Testis (tissue), 3 donors: ENCODE data around the gene PAPSS2. TPM values are rescaled to one million over a fixed set of nuclear protein-coding genes. Genes with fewer than 3 reads are reported as not detected.

Experiments used
- DNase-seq: peaks from one replicate; pipeline ENCODE4 v3.0.0-alpha.2; 2019
- H3K27ac ChIP-seq, 2 donors: fragments of 200-600 bp; sonication (generic); one replicate each; pipeline ENCODE4 v1.5.1; 2019
- H3K27me3 ChIP-seq: fragments of 200-600 bp; sonication (generic); one replicate; pipeline ENCODE4 v1.5.1; 2019
- H3K36me3 ChIP-seq: fragments of 200-600 bp; sonication (generic); one replicate; pipeline ENCODE4 v1.5.1; 2017; ENCODE audit warnings: low read depth; ENCODE audit errors: missing control alignments
- H3K4me1 ChIP-seq: fragments of 200-600 bp; sonication (generic); one replicate; pipeline ENCODE4 v1.5.1; 2019
- H3K4me3 ChIP-seq, 2 donors: fragments of 200-600 bp; sonication (generic); one replicate each; pipeline ENCODE4 v1.5.1; 2017 to 2019
- H3K9me3 ChIP-seq: fragments of 200-600 bp; sonication (generic); one replicate; pipeline ENCODE4 v1.5.1; 2017
- POLR2A ChIP-seq: fragments of 450-650 bp; IDR thresholded peaks from one replicate; pipeline ENCODE4 v1.6.1; 2017; ENCODE audit warnings: antibody characterized with exemption, mild to moderate bottlenecking, moderate library complexity
- WGBS, 2 donors: methylation state at CpG; one replicate each; pipeline ENCODE4 v1.1.5; 2018; 5-methylcytosine and 5-hydroxymethylcytosine counted together
- intact Hi-C: fragments of 100-400 bp; cut with DNase I; formaldehyde crosslinking; loops from one replicate; pipeline ENCODE4 v1.15.1; 2023; ENCODE audit warnings: low total_unique reads
- polyA plus RNA-seq: library from polyadenylated mRNA; stranded (reverse); fragments of 350-450 nt; fragmentation: Illumina TruSeq; extraction: RNeasy Lipid Tissue Mini Kit (QIAGEN cat#74804); gene quantifications from one replicate; pipeline ENCODE4 v1.2.3, GENCODE V29; 2014; ENCODE audit warnings: low read depth, low replicate concordance; ENCODE audit not compliant: insufficient read depth
- total RNA-seq, 2 donors: library from RNA; depleted of rRNA; stranded (reverse); fragments of >200 nt; gene quantifications; one replicate each; pipeline ENCODE4 v1.2.3, GENCODE V29; 2016
- TF ChIP-seq, protein P1 (sequence below), 3 experiments: fragments of 450-650 bp in 2 of 3; fragments of 200-600 bp in 1 of 3; sonication (generic) in 1 of 3; IDR thresholded peaks; one replicate each; pipeline ENCODE4 v1.5.1; 2016 to 2019; ENCODE audit warnings: antibody characterized with exemption in 3 of 3, mild to moderate bottlenecking in 2 of 3, moderate library complexity in 1 of 3

The PAPSS2 gene
- total and polyA plus RNA-seq, 3 donors from 2014 or later: 4.6 to 20.1 (median 6.4) TPM

DNA sequence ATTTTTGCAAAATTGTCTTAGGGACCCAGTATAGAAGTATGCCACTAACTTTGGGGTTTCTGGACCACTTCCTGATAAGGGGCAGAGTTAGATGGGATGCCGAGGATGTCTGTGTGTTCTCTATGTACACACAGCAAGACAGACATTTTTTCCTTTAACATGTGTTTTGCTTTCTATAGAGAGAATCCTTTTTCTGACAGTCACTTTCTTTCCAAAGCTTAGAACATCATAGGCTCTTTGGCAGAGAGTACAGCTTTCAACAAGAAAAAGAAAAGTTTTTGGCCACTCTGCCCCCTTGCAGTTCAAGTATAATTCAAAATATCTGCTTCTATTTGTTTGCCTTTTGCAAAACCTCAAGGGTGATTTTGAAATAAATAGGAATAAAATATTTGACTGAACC is 44.1 kb downstream of the PAPSS2 start:
- no peak for DNase-seq
- Histone ChIP-seq H3K27me3 (no peaks in the 10 kb centered on the region), H3K4me3 (no peak overlapping the region), H3K9me3 (no peaks in the 10 kb centered on the region), H3K4me1 (peaks cover 3% of the 10 kb centered on the region), H3K36me3 (no peaks in the 10 kb centered on the region), H3K27ac (no peak overlapping the region)
- 60 to 73% methylated on average over 1 of the region's 1 CpG for WGBS, 2 donors
- intact Hi-C loops: no loop called here
- TF ChIP-seq POLR2A: no peak
- TF ChIP-seq, protein P1, sequence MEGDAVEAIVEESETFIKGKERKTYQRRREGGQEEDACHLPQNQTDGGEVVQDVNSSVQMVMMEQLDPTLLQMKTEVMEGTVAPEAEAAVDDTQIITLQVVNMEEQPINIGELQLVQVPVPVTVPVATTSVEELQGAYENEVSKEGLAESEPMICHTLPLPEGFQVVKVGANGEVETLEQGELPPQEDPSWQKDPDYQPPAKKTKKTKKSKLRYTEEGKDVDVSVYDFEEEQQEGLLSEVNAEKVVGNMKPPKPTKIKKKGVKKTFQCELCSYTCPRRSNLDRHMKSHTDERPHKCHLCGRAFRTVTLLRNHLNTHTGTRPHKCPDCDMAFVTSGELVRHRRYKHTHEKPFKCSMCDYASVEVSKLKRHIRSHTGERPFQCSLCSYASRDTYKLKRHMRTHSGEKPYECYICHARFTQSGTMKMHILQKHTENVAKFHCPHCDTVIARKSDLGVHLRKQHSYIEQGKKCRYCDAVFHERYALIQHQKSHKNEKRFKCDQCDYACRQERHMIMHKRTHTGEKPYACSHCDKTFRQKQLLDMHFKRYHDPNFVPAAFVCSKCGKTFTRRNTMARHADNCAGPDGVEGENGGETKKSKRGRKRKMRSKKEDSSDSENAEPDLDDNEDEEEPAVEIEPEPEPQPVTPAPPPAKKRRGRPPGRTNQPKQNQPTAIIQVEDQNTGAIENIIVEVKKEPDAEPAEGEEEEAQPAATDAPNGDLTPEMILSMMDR (IDR thresholded peaks at IDR 0.05): no peak

DNA sequence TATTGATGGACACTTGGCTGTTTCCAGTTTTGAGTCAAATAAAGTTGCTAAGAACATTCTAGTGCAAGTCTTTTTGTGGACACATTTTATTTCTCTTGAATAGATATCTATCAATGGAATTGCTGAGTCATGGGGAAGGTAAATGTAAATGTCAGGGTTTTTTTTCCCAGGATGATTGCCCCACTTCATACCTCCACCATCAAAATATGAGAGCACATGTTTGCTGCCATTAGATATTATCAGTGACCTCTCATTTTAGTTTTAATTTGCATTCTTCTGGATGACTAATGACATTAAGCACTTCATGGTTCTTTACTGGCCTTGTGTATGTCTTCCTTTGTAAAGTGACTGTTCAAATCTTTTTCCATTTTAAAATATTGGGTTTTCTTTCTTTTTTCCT is 45.7 kb downstream of the PAPSS2 start:
- Histone ChIP-seq H3K4me3 (no peak overlapping the region), H3K27ac (no peak overlapping the region), H3K27me3 (no peaks in the 10 kb centered on the region), H3K9me3 (no peaks in the 10 kb centered on the region), H3K4me1 (peaks cover 3% of the 10 kb centered on the region), H3K36me3 (no peaks in the 10 kb centered on the region)
- intact Hi-C loops: no loop called here
- no peak for DNase-seq
- TF ChIP-seq, protein P1 (IDR thresholded peaks at IDR 0.05): no peak
- TF ChIP-seq POLR2A: no peak

DNA sequence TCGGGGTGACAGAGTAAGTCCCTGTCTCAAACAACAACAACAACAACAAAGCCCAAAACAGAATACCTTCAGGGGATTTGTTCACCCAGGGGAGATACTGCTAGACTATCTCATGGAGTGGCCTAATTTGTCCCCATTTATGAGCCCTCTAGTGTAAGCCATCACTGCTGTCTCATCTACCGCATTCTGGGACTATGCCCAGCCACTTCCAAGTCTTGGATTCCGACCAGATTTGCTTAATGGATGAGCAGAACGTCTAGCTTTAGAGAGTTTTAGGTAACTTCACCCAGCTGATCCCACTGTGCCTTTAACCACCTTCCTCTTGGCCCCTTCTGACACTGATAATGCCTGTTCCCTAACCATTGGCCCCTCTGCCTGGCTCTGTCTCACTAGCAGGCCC is 47.1 kb downstream of the PAPSS2 start:
- Histone ChIP-seq H3K27ac (no peak overlapping the region), H3K4me3 (no peak overlapping the region), H3K9me3 (no peaks in the 10 kb centered on the region), H3K36me3 (no peaks in the 10 kb centered on the region), H3K4me1 (no peaks in the 10 kb centered on the region), H3K27me3 (no peaks in the 10 kb centered on the region)
- WGBS, 2 donors: 85 to 87% methylated on average over 4 of the region's 4 CpGs
- TF ChIP-seq POLR2A: no peak
- TF ChIP-seq, protein P1 (IDR thresholded peaks at IDR 0.05): no peak
- no peak for DNase-seq
- intact Hi-C loops: no loop called here

DNA sequence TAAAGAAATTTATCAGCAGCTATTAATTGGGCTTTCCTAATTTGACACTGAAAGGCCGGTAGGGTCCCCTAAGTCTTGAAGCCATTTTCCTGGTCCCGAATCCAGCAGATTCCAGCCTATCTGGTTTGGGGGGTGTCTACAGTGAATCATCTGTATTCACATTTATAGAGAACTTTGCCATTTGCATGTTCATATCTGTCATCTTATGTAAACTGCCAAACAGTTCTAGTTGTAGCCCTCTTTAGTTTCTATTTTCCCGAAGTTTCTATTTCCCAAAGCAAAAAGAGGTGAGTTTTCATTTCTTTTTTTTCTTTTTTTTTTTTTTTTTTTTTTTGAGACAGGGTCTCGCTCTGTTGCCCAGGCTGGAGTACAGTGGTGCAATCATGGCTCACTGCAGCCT is 47.6 kb downstream of the PAPSS2 start:
- Histone ChIP-seq H3K27ac (no peak overlapping the region), H3K4me3 (no peak overlapping the region), H3K36me3 (no peaks in the 10 kb centered on the region), H3K4me1 (no peaks in the 10 kb centered on the region), H3K9me3 (no peaks in the 10 kb centered on the region), H3K27me3 (no peaks in the 10 kb centered on the region)
- WGBS, 2 donors: 92 to 99% methylated on average over 4 of the region's 4 CpGs
- DNase-seq: no peak
- intact Hi-C loops: no loop called here
- TF ChIP-seq, protein P1 (IDR thresholded peaks at IDR 0.05): no peak
- TF ChIP-seq POLR2A: no peak

DNA sequence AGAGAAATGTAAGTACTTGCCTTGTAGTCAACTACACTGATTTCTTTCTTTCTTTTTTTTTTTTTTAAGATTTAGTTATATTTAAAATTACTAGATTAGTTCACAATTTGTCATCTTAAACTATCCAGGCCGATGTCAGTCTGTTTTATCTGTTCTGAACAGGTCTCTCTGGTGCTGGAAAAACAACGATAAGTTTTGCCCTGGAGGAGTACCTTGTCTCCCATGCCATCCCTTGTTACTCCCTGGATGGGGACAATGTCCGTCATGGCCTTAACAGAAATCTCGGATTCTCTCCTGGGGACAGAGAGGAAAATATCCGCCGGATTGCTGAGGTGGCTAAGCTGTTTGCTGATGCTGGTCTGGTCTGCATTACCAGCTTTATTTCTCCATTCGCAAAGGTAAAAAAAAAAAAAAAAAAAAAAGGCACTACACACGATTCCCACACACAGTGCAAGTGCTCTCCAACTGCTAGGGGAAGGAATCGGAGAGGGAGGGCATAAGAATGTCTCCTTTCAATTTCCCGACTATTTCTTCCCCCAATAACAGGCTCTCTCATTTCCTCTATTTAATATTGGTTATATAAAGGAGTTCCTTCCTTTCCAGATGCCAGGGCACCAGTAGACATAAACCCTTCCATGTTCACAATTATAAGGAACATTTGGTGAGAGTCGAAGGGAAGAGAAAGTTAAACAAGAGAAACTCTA is 53.4 kb downstream of the PAPSS2 start:
- 46 to 50% methylated on average over 11 of the region's 11 CpGs for WGBS, 2 donors
- no peak for DNase-seq

More for the DNA sequence above, 53.4 kb downstream of the PAPSS2 start:
- no peaks in the 10 kb centered on the region for H3K9me3 ChIP-seq
- peak overlapping the region; percentile 79 to 82 for H3K27ac ChIP-seq
- intact Hi-C loops: no loop called here
- no peaks in the 10 kb centered on the region for H3K27me3 ChIP-seq
- no peak overlapping the region for H3K4me3 ChIP-seq
- no peaks in the 10 kb centered on the region for H3K36me3 ChIP-seq
- H3K4me1 ChIP-seq: peaks cover 26% of the 10 kb centered on the region
- TF ChIP-seq, protein P1 (IDR thresholded peaks at IDR 0.05): no peak
- TF ChIP-seq POLR2A: no peak
